Activated T-cell treated with anti-CD3 and anti-CD28 coated beads for 24 hours (primary cell): Measurements from ENCODE around the gene GMFB.

Experiments
- DNase-seq: peaks from one replicate; pipeline ENCODE4 v3.0.0-alpha.2; 2020; ENCODE audit warnings: low read depth

GMFB gene

GRCh38 chr14:54488646-54489317 is at the start of gene GMFB:
Gene GMFB, minus strand, starts transcription at chr14:54488980. Its CDS starts 53 bp downstream, at chr14:54488927.
- DNase-seq = peak; percentile 82

- no peak for DNase-seq
These were observed 49.3 kb upstream of the GMFB start for GRCh38 chr14:54538055-54538454.

- no peak for DNase-seq
These were observed 48.9 kb upstream of the GMFB start for GRCh38 chr14:54537651-54538050.

- no peak for DNase-seq
These were observed 46.9 kb upstream of the GMFB start for GRCh38 chr14:54535646-54536045.

- no peak for DNase-seq
These were observed 46.3 kb upstream of the GMFB start for GRCh38 chr14:54535126-54535525.

GRCh38 chr14:54533100-54533499 is 44.3 kb upstream of the GMFB start:
- no peak for DNase-seq

GRCh38 chr14:54532111-54533012 is 43.6 kb upstream of the GMFB start:
- DNase-seq = no peak

GRCh38 chr14:54529811-54530210 is 41.0 kb upstream of the GMFB start:
- DNase-seq = no peak

- no peak for DNase-seq
These were observed 40.2 kb upstream of the GMFB start for GRCh38 chr14:54528973-54529372.

- no peak for DNase-seq
These were observed 35.6 kb upstream of the GMFB start for GRCh38 chr14:54524410-54524809.

- no peak for DNase-seq
These were observed 27.9 kb upstream of the GMFB start for GRCh38 chr14:54516709-54517108.

- no peak for DNase-seq
These were observed 26.9 kb upstream of the GMFB start for GRCh38 chr14:54515670-54516069.

- no peak for DNase-seq
These were observed 23.6 kb upstream of the GMFB start for GRCh38 chr14:54512393-54512792.

GRCh38 chr14:54509546-54510501 is 21.0 kb upstream of the GMFB start, which contains the start of gene CGRRF1:
Gene CGRRF1, plus strand, starts transcription at chr14:54509906. Its CDS starts 54 bp downstream, at chr14:54509960.
- peak; percentile 95 for DNase-seq

- DNase-seq = no peak
These were observed 14.7 kb upstream of the GMFB start for GRCh38 chr14:54503486-54503885.

GRCh38 chr14:54502602-54503001 is 13.8 kb upstream of the GMFB start:
- DNase-seq = no peak

GRCh38 chr14:54501480-54501879 is 12.7 kb upstream of the GMFB start:
- DNase-seq = no peak

GRCh38 chr14:54500744-54501143 is 12.0 kb upstream of the GMFB start:
- DNase-seq = no peak

GRCh38 chr14:54498579-54498978 is 9.8 kb upstream of the GMFB start:
- no peak for DNase-seq

GRCh38 chr14:54498095-54498531 is 9.3 kb upstream of the GMFB start:
- DNase-seq = no peak

GRCh38 chr14:54497224-54497623 is 8.4 kb upstream of the GMFB start:
- no peak for DNase-seq

- no peak for DNase-seq
These were observed 4.5 kb upstream of the GMFB start for GRCh38 chr14:54493293-54493692.
